Amniotic stem cell (primary cell): ENCODE data around the gene REV3L.
"Not testable (repeated sequence)": the region's sequence is repeated elsewhere in the genome, so short reads cannot be mapped to it uniquely, and the experiment has no call there.

ENCODE experiments used
- DNase-seq: peaks from one replicate; lab custom pipeline; 2025; lab: John Stamatoyannopoulos, UW

REV3L gene

GRCh38 chr6:111377558-111378120 is 105.4 kb downstream of the REV3L start:
- DNase-seq, result no peak

GRCh38 chr6:111367393-111368088 is 115.5 kb downstream of the REV3L start:
- DNase-seq, result no peak

- peak; percentile 18 for DNase-seq
Observed at GRCh38 chr6:111361648-111362047, 121.4 kb downstream of the REV3L start.

- DNase-seq, result no peak
Observed at GRCh38 chr6:111358454-111358853, 124.6 kb downstream of the REV3L start.

GRCh38 chr6:111357705-111358104 is 125.3 kb downstream of the REV3L start:
- no peak for DNase-seq

GRCh38 chr6:111356551-111356950 is 126.5 kb downstream of the REV3L start:
- DNase-seq, result no peak

- no peak for DNase-seq
Observed at GRCh38 chr6:111354758-111355555, 128.1 kb downstream of the REV3L start.

- DNase-seq, result no peak
Observed at GRCh38 chr6:111353912-111354462, 129.0 kb downstream of the REV3L start.

GRCh38 chr6:111347589-111347988 is 135.4 kb downstream of the REV3L start:
- no peak for DNase-seq

- no peak for DNase-seq
Observed at GRCh38 chr6:111342913-111343312, 140.1 kb downstream of the REV3L start.

GRCh38 chr6:111339294-111339693 is 143.7 kb downstream of the REV3L start:
- no peak for DNase-seq

GRCh38 chr6:111338843-111339242 is 144.2 kb downstream of the REV3L start:
- no peak for DNase-seq

- DNase-seq, result no peak
Observed at GRCh38 chr6:111337829-111338236, 145.2 kb downstream of the REV3L start.

- no peak for DNase-seq
Observed at GRCh38 chr6:111329882-111330633, 153.0 kb downstream of the REV3L start.

GRCh38 chr6:111326563-111326962 is 156.5 kb downstream of the REV3L start:
- no peak for DNase-seq

GRCh38 chr6:111322145-111322544 is 160.9 kb downstream of the REV3L start:
- DNase-seq, result no peak

GRCh38 chr6:111307950-111308349 is 175.1 kb downstream of the REV3L start:
- not testable (repeated sequence) for DNase-seq

- DNase-seq, result no peak
Observed at GRCh38 chr6:111307275-111307858, 175.7 kb downstream of the REV3L start.

- no peak for DNase-seq
Observed at GRCh38 chr6:111306104-111306888, 176.7 kb downstream of the REV3L start.

- no peak for DNase-seq
Observed at GRCh38 chr6:111301946-111302345, 181.1 kb downstream of the REV3L start.
